ENCODE measurements around the gene REP15.

The REP15 gene

DNA sequence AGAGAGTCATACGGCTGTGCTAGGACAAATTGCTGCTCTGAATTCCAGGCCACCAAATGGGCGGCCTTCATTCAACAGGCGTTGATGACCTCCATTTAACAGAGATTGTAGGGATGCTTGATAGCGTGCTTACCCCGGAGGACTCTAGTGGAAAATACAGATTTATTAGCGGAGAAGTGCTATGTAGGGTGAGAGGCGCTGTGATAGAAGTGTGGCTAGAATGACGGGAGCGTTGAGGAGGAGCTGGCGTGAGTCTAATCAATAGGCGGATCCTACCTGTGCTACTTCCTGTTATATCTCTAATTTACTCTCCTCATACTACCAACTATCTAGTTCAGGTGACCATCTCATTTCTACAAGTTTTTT lies 15.1 kb downstream of the REP15 start:
- peak overlapping the region; percentile 90 for H2AFZ ChIP-seq (ENCODE audit: low read depth)
- H3K36me3 ChIP-seq (ENCODE audit: insufficient read depth) = no peaks in the 10 kb centered on the region
- H3K27ac ChIP-seq = peak overlapping the region; percentile 84
- TF ChIP-seq, protein P1, sequence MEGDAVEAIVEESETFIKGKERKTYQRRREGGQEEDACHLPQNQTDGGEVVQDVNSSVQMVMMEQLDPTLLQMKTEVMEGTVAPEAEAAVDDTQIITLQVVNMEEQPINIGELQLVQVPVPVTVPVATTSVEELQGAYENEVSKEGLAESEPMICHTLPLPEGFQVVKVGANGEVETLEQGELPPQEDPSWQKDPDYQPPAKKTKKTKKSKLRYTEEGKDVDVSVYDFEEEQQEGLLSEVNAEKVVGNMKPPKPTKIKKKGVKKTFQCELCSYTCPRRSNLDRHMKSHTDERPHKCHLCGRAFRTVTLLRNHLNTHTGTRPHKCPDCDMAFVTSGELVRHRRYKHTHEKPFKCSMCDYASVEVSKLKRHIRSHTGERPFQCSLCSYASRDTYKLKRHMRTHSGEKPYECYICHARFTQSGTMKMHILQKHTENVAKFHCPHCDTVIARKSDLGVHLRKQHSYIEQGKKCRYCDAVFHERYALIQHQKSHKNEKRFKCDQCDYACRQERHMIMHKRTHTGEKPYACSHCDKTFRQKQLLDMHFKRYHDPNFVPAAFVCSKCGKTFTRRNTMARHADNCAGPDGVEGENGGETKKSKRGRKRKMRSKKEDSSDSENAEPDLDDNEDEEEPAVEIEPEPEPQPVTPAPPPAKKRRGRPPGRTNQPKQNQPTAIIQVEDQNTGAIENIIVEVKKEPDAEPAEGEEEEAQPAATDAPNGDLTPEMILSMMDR (conservative IDR thresholded peaks at IDR 0.05; ENCODE audit: low read depth, low read length) = no peak
- H3K27me3 ChIP-seq (ENCODE audit: insufficient read depth, low read depth) = no peaks in the 10 kb centered on the region
- peak overlapping the region; percentile 83 for H3K9ac ChIP-seq
- H3K4me3 ChIP-seq (IDR thresholded peaks at IDR 0.05; ENCODE audit: insufficient read depth, low read depth, low read length) = peak overlapping the region; percentile 47
- H3K4me1 ChIP-seq (ENCODE audit: low read depth, poor library complexity, severe bottlenecking) = peaks cover 20% of the 10 kb centered on the region
- peaks cover 37% of the 10 kb centered on the region for H3K79me2 ChIP-seq (ENCODE audit: insufficient read depth, low read depth)
- H3K4me2 ChIP-seq = peak overlapping the region; percentile 81
- H4K20me1 ChIP-seq (ENCODE audit: insufficient read depth) = no peaks in the 10 kb centered on the region

DNA sequence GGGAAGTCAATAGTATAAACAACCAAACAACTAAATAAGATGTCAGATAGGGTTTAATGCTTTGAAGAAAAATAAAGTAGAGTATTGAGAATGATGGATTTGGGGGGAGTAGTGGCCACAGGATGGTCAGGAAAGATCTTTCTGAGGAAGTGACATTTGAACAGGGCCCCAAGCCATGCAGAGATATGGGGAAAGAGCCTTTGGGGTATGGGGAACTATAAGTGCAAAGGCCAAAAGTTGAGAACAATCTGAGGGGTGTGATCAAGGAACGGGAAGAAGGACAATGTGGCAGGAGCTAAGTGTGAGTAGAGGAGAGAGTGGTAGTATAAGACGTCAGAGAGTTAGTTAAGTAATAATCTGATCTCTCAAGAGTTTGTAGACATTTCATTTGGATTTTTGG lies 15.7 kb downstream of the REP15 start:
- H3K27me3 ChIP-seq (ENCODE audit: insufficient read depth, low read depth) = no peaks in the 10 kb centered on the region
- no peaks in the 10 kb centered on the region for H4K20me1 ChIP-seq (ENCODE audit: insufficient read depth)
- H3K36me3 ChIP-seq (ENCODE audit: insufficient read depth) = 0 out of 2 replicates have a peak, but pooled peaks cover 4% of the 10 kb centered on the region
- 0 out of 2 replicates have a peak overlapping the region, but pooled peaks have one; percentile 83 for H3K9ac ChIP-seq
- no peak overlapping the region for H2AFZ ChIP-seq (ENCODE audit: low read depth)
- no peak overlapping the region for H3K27ac ChIP-seq
- peaks cover 37% of the 10 kb centered on the region for H3K79me2 ChIP-seq (ENCODE audit: insufficient read depth, low read depth)
- H3K4me3 ChIP-seq (IDR thresholded peaks at IDR 0.05; ENCODE audit: insufficient read depth, low read depth, low read length) = no peak overlapping the region
- H3K4me2 ChIP-seq = peak overlapping the region; percentile 81
- H3K4me1 ChIP-seq (ENCODE audit: low read depth, poor library complexity, severe bottlenecking) = peaks cover 20% of the 10 kb centered on the region
- TF ChIP-seq, protein P1 (conservative IDR thresholded peaks at IDR 0.05; ENCODE audit: low read depth, low read length) = no peak

DNA sequence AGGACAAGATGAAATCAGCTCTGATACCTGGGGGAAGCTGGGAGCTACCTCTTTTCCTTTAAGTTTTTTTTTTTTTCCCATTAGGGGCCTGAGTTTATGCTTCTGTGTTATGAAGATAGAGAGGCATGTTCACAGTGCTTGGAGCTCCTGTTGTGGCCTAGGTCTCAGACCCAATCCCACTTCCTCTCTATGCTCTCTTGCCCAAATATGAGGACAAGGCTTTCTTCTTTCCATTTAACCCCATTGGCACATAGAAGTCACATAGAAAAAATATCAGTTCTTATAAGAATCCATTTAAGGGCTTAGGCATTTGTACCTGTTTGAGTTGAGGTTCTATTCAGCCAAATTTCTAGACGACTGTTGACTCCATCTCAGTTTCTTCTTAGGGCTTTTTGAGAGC lies 27.0 kb downstream of the REP15 start:
- Histone ChIP-seq H3K4me2 (no peak overlapping the region), H3K79me2 (ENCODE audit: insufficient read depth, low read depth) (no peaks in the 10 kb centered on the region)

DNA sequence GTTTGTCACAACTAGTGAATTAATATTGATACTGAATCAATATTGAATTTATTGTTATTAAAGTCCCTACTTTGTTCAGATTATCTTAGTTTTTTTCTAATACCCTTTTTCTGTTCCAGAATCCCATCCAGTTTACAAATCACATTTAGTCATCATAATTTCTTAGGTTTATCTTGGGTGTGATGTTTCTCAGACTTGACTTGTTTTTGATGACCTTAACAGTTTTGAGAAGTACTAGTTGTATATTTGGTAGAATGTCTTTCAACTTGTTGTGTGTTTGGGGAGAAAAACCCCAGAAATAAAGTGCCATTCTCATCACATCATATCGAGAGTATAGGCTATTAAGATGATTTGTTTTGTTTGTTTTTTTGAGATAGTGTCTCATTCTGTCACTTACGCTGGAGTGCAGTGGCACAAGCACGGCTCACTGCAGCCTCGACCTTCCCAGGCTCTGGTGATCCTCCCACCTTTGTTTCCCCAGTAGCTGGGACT lies 33.9 kb downstream of the REP15 start:
- Histone ChIP-seq H3K4me3 (IDR thresholded peaks at IDR 0.05; ENCODE audit: insufficient read depth, low read depth, low read length) (no peak overlapping the region), H3K9ac (no peak overlapping the region), H4K20me1 (ENCODE audit: insufficient read depth) (no peaks in the 10 kb centered on the region), H3K27me3 (ENCODE audit: insufficient read depth, low read depth) (no peaks in the 10 kb centered on the region), H3K79me2 (ENCODE audit: insufficient read depth, low read depth) (no peaks in the 10 kb centered on the region; the same call in 1 of the 2 replicates), H3K4me2 (no peak overlapping the region), H2AFZ (ENCODE audit: low read depth) (no peak overlapping the region), H3K27ac (no peak overlapping the region), H3K4me1 (ENCODE audit: low read depth, poor library complexity, severe bottlenecking) (peaks cover 8% of the 10 kb centered on the region), H3K36me3 (ENCODE audit: insufficient read depth) (no peaks in the 10 kb centered on the region; the same call in 1 of the 2 replicates)
- TF ChIP-seq, protein P1 (conservative IDR thresholded peaks at IDR 0.05; ENCODE audit: low read depth, low read length) = no peak

More for the DNA sequence above, 27.0 kb downstream of the REP15 start:
- H3K27ac ChIP-seq = no peak overlapping the region
- no peaks in the 10 kb centered on the region for H3K36me3 ChIP-seq (ENCODE audit: insufficient read depth)
- TF ChIP-seq, protein P1 (conservative IDR thresholded peaks at IDR 0.05; ENCODE audit: low read depth, low read length) = no peak
- H3K4me3 ChIP-seq (IDR thresholded peaks at IDR 0.05; ENCODE audit: insufficient read depth, low read depth, low read length) = no peak overlapping the region
- H3K27me3 ChIP-seq (ENCODE audit: insufficient read depth, low read depth) = no peaks in the 10 kb centered on the region
- H3K9ac ChIP-seq = no peak overlapping the region
- H3K4me1 ChIP-seq (ENCODE audit: low read depth, poor library complexity, severe bottlenecking) = no peaks in the 10 kb centered on the region
- no peaks in the 10 kb centered on the region for H4K20me1 ChIP-seq (ENCODE audit: insufficient read depth)
- H2AFZ ChIP-seq (ENCODE audit: low read depth) = no peak overlapping the region

Measured in KMS-11 (cell line).